Skeletal muscle satellite cell (primary cell): ENCODE data around the gene TSPEAR.

Experiments used
- H3K27me3 ChIP-seq: 2 replicates; pipeline ENCODE4 v1.7.0; 2013; ENCODE audit warnings: low read length; ENCODE audit not compliant: control insufficient read depth, insufficient read depth
- H3K36me3 ChIP-seq: 2 replicates; pipeline ENCODE4 v1.7.0; 2013; ENCODE audit warnings: mild to moderate bottlenecking, control low read depth, low read length; ENCODE audit not compliant: insufficient read depth
- H3K4me1 ChIP-seq: 2 replicates; pipeline ENCODE4 v1.7.0; 2013; ENCODE audit warnings: low read length; ENCODE audit not compliant: control insufficient read depth, insufficient read depth
- H3K4me2 ChIP-seq: 2 replicates; pipeline ENCODE4 v1.7.0; 2013; ENCODE audit warnings: mild to moderate bottlenecking, low read length
- H3K4me3 ChIP-seq: 2 replicates; pipeline ENCODE4 v1.7.0; 2013; ENCODE audit warnings: low read length
- H3K9ac ChIP-seq: 2 replicates; pipeline ENCODE4 v1.7.0; 2013; ENCODE audit warnings: mild to moderate bottlenecking, low read depth, low read length, moderate library complexity
- H3K9me3 ChIP-seq: replicated peaks from 2 replicates; pipeline ENCODE4 v1.7.0; 2013; ENCODE audit warnings: mild to moderate bottlenecking, control low read depth, low read length

The TSPEAR gene

DNA sequence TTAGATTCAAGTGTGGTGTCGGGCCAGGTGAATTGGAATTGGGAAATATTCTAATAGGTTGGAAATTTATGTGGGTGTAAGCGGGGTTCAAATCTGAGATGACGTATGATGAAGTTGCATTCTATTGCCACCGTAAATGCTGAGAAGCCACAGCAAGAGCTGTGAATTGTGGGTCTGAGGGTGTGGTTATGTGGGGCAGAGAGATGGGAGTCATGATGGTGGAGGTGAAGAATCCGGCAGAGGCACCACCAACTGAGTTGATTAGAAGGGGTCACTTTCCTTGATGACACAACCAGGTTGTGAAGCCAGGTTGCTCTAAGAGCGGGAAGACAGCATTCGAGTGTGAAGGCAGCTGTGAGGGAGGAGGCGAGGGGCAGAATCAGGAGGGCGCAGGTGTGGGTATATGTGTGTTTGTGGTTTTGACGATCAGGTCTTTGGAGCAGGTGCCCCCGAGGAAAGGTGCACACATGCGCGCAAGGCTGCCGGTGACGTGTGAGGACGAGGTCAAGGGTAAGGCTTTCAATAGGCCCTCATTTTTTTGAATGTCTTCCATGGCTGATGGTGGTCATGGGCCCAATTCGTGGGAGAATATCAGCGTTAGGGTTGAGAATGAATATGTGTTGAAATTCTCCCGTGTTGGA, 237.3 kb downstream of the TSPEAR start:
- H3K36me3 ChIP-seq: no peaks in the 10 kb centered on the region
- H3K9me3 ChIP-seq: no peaks in the 10 kb centered on the region
- H3K4me2 ChIP-seq: no peak overlapping the region
- H3K4me3 ChIP-seq: no peak overlapping the region
- H3K4me1 ChIP-seq: no peaks in the 10 kb centered on the region
- H3K9ac ChIP-seq: no peak overlapping the region
- peaks cover 9% of the 10 kb centered on the region for H3K27me3 ChIP-seq

DNA sequence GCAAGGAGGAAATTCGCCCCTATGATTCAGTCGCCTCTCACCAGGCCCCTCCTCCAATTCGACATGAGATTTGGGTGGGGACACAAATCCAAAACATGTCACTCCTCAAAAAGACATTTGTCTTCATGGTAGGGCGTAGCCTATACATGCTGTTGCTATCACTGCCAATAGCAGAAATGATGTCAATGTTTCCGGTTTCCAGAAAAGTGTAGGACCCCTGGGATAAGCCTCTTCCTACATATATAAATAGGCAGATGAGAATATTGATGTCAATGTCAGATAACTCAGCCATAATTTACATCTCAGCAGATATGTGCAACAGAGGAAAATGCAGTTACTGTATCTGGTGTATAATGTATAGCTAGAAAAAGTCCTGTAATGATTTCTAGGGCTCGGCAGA, 239.4 kb downstream of the TSPEAR start:
- Histone ChIP-seq H3K36me3 (no peaks in the 10 kb centered on the region), H3K9me3 (no peaks in the 10 kb centered on the region), H3K4me2 (no peak overlapping the region), H3K9ac (no peak overlapping the region), H3K4me3 (no peak overlapping the region), H3K4me1 (no peaks in the 10 kb centered on the region), H3K27me3 (peaks cover 6% of the 10 kb centered on the region)

DNA sequence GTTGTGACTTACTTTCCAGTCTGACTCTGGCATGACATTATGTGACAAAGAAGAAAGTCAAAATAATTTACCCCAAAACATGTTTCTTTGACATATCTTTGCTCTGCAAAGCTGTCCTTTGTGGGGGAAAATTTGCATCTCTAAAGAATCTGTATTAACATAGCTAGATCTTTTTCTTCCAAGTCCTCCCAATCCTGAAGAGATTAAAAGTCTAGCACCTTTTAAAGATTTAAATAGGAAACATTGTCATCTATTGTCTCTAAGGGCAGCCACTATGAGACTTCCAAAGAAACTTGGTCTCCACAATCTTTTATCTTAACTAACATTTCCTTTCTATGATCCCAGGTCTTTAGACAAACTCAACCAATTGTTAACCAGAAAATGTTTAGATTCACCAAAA, 240.0 kb downstream of the TSPEAR start:
- Histone ChIP-seq H3K27me3 (peaks cover 6% of the 10 kb centered on the region), H3K9ac (no peak overlapping the region), H3K4me1 (no peaks in the 10 kb centered on the region)

DNA sequence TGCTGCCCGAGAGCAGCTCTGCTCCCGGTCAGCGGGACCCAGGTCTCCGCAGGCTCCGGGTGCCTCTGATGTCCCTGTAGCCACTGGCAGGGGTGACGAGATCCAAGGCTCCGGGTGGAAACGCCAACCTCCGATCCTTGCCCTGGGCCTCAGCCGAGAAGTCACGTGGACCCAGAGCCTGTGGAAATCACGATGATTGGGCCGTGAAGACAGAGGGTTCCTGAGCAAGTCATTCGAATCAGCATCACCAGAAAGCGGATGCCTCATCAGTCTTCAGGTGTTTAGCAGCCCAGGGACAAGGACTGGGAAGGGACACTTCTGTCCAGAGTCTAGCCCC, 243.5 kb downstream of the TSPEAR start:
- no peak overlapping the region for H3K9ac ChIP-seq
- no peak overlapping the region for H3K4me3 ChIP-seq
- H3K4me1 ChIP-seq: no peaks in the 10 kb centered on the region
- H3K27me3 ChIP-seq: peaks cover 3% of the 10 kb centered on the region
- no peaks in the 10 kb centered on the region for H3K9me3 ChIP-seq
- H3K4me2 ChIP-seq: no peak overlapping the region
- no peaks in the 10 kb centered on the region for H3K36me3 ChIP-seq

More for the DNA sequence above, 240.0 kb downstream of the TSPEAR start:
- Histone ChIP-seq H3K4me2 (no peak overlapping the region), H3K9me3 (no peaks in the 10 kb centered on the region), H3K4me3 (no peak overlapping the region), H3K36me3 (no peaks in the 10 kb centered on the region)

DNA sequence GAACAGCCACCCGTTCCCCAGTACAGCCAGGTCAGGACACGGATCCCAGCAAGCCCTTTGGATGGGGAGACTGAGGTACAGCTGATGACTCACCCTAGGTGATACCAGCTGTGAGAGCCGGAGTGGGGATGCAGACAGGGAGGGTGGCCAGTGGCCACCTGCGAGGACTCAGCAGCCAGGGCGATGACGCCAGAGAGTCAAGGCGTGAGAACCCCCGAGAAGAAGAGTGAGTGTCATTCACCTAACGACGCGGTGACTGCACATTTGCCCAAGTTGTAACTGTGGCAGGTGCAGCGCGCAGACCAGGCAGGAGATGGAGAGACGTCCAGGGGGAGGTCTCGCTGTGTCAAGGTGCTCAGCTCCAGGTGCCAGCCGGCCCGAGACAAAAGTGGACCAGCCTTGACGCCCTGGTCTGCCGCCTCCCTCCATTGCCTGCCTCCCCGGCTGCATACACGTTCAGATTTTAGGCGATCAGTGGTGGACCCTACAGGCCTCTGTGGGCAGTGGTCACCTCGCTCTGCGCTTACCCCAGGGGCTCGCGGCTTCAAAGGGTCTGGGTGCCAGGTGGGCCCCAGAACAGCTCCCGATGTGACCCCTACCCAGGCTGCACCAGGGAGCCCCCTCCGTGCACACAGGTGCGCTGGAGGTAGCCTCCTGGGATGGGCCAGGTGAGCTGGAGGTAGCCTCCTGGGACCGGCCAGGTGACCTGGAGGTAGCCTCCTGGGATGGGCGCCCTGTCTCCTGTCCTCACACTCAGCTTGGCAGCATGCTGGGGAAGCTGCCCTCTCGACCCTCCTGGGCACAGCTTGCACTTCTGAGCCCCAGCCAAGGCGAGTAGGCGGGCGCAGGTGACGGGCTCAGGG, 244.1 kb downstream of the TSPEAR start:
- no peaks in the 10 kb centered on the region for H3K4me1 ChIP-seq
- H3K27me3 ChIP-seq: peaks cover 3% of the 10 kb centered on the region
- no peaks in the 10 kb centered on the region for H3K9me3 ChIP-seq
- H3K9ac ChIP-seq: no peak overlapping the region
- H3K4me3 ChIP-seq: no peak overlapping the region
- no peak overlapping the region for H3K4me2 ChIP-seq
- H3K36me3 ChIP-seq: no peaks in the 10 kb centered on the region

DNA sequence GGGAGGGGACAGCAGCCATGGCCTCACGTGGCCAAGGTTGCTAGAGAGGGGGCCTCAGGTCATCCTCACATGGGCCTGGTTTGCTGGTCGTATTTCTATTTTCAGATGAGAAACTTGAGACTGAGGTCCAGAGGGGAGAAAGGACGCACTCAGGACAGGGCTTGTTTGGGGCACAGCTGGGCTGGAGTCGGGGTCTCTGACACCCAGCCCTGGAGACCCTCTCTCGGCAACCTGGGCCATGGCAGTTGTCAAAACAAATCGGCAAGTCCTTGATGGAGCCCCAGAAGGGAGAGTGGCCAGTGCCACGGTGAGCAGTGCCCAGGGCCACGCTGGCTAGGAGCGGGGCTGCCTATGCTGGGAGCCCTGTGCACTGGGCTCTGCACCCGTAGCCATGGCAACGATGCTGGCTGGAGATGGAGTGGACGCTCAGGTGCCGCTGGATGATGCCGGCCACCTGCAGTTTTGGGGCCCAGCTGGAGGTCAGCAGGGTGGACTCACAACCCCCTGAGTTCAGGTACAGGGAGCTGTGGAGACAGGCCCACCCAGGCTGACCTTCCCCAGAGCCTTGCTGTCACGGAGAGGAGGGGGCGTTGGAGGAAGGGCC, 244.9 kb downstream of the TSPEAR start:
- Histone ChIP-seq H3K9me3 (no peaks in the 10 kb centered on the region), H3K27me3 (peaks cover 3% of the 10 kb centered on the region), H3K4me1 (no peaks in the 10 kb centered on the region), H3K4me2 (no peak overlapping the region), H3K4me3 (no peak overlapping the region), H3K9ac (no peak overlapping the region), H3K36me3 (no peaks in the 10 kb centered on the region)

DNA sequence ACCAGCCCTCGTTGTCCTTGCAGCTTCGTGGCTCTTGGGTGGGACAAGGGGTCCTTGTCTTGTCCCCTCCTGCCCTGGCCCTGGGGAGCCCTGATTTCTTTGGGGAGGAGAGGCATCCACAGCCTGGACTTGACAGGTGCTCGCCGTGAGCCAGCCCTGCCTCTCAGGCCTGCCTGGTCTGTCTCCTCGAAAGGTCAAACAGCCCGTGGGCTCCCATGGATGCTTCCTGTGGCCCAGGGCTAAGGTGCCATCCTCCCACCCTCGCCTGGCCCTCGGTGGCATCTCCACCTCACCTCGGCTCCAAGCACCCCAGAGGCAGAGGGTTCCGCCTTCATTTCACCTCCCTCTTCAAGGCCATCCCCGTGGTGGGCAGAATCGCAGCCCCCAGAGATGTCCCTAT, 247.0 kb downstream of the TSPEAR start:
- H3K4me2 ChIP-seq: no peak overlapping the region
- H3K36me3 ChIP-seq: no peaks in the 10 kb centered on the region

DNA sequence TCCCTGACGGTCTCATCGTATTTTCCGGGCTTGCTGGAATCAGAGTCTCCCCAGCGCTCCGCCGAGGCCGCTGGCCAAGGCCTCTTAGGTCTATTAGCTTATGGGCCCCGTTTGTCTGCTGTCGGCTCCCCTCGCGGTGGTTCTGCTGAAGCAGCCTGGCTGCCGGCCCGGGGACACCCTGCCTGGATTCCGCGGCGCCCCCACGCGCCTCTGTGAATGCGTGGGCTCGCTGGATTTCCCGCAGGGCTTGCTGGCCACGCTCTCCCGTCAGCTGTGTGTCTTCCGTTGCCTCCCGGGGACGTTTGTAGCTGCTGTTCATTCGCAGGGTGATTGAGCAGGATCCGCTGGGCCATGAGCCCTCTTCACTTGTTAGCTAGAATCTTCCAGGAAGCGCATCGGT, 247.6 kb downstream of the TSPEAR start:
- H3K27me3 ChIP-seq: no peaks in the 10 kb centered on the region
- no peak overlapping the region for H3K4me2 ChIP-seq
- no peak overlapping the region for H3K4me3 ChIP-seq
- H3K4me1 ChIP-seq: no peaks in the 10 kb centered on the region
- H3K9ac ChIP-seq: no peak overlapping the region
- H3K9me3 ChIP-seq: no peaks in the 10 kb centered on the region
- no peaks in the 10 kb centered on the region for H3K36me3 ChIP-seq

More for the DNA sequence above, 247.0 kb downstream of the TSPEAR start:
- Histone ChIP-seq H3K4me1 (no peaks in the 10 kb centered on the region), H3K4me3 (no peak overlapping the region), H3K27me3 (no peaks in the 10 kb centered on the region), H3K9me3 (no peaks in the 10 kb centered on the region), H3K9ac (no peak overlapping the region)

DNA sequence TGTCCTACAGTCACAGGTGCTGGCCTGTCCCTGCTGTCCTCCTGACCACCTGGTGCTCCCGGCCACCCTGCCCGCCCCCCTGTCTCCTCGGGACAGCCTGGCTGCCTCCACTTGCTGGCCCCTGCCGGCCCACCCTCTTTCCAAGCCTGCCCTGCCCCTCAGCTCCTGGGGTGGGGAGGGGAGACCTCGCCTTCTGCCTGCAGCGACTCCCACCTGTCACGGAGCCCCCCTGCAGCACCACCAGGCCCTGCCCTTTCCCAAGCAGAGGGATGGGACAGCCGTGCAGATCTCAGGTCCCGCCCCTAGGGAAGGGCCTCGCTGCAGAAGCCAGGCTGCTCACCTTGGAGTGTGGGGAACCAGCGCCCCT, 248.6 kb downstream of the TSPEAR start:
- Histone ChIP-seq H3K4me2 (no peak overlapping the region), H3K9ac (no peak overlapping the region), H3K9me3 (no peaks in the 10 kb centered on the region), H3K36me3 (no peaks in the 10 kb centered on the region), H3K27me3 (no peaks in the 10 kb centered on the region), H3K4me1 (no peaks in the 10 kb centered on the region), H3K4me3 (no peak overlapping the region)

DNA sequence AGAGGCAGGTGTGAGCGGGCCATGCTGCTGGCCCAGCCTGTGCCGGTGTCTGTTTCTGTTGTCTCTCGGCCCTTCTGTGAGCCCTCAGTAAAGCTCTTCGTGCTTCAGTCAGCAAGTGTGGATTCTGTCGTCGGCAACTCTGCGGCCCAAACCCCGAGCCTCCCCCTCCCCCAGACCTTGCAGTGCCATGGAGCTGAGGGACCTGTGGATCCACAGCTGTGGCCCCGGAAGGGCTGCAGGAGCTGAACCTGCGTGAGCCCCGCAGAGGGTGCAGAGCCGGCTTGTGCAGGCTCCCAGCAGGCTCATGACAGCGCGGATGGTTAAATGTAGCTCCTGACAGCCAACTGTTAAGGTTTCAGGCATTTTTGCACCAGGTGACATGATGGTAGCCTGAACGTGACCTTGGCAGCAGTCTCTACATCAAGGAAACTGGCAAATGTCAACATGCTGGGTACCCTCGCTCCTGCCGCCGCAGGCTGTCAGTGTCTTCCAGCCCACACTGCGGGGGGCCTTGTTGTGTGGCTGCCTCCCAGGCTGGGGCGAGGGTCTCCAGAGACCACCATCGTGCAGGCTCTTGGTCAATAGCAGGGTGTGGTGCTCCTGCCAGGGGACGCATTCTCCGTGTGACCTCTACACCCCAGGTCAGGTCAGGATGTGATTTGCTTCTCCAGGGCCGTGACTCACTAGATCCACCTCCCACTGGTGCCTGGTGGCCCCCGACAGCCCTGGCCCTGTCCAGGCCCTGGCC, 249.1 kb downstream of the TSPEAR start:
- Histone ChIP-seq H3K9me3 (no peaks in the 10 kb centered on the region), H3K27me3 (no peaks in the 10 kb centered on the region), H3K4me3 (no peak overlapping the region), H3K36me3 (no peaks in the 10 kb centered on the region), H3K4me1 (no peaks in the 10 kb centered on the region), H3K9ac (no peak overlapping the region), H3K4me2 (no peak overlapping the region)

DNA sequence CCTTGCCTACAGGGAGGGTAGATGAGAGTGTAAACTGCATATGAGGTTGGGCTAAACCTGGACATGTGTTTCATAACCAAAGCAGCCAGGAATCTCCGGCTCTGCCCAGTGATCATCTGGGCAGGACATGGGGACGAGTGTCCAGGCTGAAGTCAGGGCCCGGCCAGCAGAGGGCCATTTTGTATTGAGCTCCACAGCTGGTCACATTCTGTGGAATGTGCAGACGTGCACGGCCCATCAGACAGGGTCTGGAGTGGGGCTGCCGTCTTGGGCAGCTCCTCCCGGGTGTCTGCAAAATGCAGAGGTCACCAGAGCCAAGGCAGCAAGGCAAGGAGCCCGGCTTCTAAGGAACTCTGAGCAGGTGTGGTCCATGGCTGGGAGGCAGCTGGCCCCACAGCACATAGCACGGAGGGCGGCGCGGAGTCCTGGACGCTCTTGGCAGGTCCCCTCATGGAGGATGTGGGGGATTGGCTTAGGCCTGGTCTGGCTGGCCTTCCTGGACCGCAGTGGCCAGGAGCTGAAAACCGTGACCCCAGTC, 249.8 kb downstream of the TSPEAR start:
- no peaks in the 10 kb centered on the region for H3K27me3 ChIP-seq
- no peak overlapping the region for H3K4me3 ChIP-seq
- H3K36me3 ChIP-seq: no peaks in the 10 kb centered on the region
- H3K9ac ChIP-seq: no peak overlapping the region
- H3K4me2 ChIP-seq: no peak overlapping the region
- H3K4me1 ChIP-seq: no peaks in the 10 kb centered on the region
- H3K9me3 ChIP-seq: no peaks in the 10 kb centered on the region
